GM18519 (cell line): ENCODE data around the gene NUCB1.
"Not testable (repeated sequence)": the region's sequence is repeated elsewhere in the genome, so short reads cannot be mapped to it uniquely, and the experiment has no call there.

Experiments
- ATAC-seq: cut with Tn5 transposase; IDR thresholded peaks from one replicate; pipeline ENCODE4 v1.9.1; 2021; ENCODE audit warnings: mild to moderate bottlenecking, moderate library complexity; ENCODE audit not compliant: unreplicated experiment, low FRiP score

NUCB1 gene

DNA sequence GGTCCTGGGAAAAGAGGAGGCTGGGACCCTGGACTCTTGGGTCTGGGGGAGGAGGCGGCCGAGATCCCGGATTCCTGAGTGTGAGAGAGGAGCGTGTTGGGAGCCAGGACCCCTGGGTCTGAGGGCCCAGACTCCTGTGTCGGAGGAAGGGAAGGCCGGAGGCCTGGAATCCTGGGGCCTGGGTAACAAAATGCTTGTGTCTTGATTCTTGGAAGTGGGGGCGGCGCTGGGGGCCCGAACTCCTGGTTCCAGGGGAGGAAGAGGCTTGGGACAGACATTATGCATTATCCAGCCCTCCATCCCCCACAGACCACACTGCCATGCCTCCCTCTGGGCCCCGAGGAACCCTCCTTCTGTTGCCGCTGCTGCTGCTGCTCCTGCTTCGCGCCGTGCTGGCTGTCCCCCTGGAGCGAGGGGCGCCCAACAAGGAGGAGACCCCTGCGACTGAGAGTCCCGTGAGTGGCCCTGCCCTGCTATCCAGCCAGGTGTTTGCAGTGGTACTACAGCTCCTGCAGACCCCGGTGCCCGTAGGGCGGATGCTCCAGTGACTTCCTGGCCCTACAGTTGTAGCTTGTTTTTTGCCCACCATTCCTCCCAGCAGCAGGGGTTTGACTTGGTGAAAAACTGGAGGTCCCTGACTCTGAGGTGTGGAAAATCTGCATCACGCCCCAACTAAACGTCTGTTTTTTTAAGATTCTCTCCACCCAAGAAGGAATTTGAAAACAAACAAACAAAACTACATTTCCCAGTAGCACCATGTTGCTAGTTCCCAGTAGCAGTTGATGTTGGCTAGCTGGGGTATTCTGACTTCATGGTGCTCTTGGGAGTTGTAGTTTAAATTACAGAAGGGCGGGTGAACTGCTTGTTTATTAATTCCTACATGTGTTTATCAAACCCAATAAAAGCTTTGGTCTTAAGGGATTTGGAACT lies 630 bp downstream of the NUCB1 start:
- ATAC-seq = no peak

- not testable (repeated sequence) for ATAC-seq
Measured at GRCh38 chr19:48902291-48902690, 2.2 kb downstream of the NUCB1 start.

DNA sequence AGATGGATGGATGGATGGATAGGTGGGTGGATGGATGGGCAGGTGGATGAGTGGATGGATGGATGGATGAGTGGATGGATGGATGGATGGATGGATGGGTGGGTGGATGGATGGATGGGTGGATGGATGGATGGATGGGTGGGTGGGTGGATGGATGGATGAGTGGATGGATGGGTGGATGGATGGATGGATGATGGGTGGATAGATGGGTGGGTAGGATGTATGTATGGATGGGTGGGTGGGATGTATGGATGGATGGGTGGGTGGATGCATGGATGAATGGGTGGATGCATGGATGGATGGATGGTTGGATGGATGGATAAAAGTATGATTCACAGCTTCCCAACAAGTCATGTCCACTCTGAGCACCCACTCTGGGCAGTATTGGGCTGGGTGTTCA lies 3.7 kb downstream of the NUCB1 start:
- not testable (repeated sequence) for ATAC-seq

DNA sequence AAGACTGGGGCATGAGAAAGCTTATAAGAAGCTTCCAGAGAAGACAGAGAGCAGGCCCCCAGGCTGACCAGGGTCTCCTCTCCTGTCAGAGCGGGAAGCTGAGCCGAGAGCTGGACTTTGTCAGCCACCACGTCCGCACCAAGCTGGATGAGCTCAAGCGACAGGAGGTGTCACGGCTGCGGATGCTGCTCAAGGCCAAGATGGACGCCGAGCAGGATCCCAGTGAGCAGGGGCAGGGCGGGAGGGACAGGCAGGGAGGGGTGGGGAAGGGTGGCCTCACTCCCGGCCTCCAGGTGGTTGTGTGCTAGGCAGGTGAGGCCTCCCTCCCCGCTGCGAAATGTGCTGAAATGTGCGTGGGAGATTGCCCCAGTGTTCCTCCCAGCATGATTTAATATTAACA lies 5.6 kb downstream of the NUCB1 start:
- ATAC-seq = no peak

DNA sequence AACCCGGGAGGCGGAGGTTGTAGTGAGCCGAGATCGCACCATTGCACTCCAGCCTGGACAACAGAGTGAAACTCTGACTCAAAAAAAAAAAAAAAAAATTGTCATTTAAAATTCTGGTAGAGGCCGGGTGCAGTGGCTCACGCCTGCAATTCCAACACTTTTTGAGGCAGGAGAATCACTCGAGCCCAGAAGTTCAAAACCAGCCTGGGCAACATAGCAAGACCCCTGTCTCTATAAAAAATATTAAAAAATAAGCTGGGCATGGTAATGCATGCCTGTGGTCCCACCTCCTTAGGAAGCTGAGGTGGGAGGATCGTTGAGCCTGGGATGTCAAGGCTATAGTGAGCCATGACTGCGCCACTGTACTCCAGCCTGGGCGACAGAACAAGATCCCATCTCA lies 6.2 kb downstream of the NUCB1 start:
- ATAC-seq = no peak

GRCh38 chr19:48907671-48908070 lies 7.6 kb downstream of the NUCB1 start:
- ATAC-seq = no peak

DNA sequence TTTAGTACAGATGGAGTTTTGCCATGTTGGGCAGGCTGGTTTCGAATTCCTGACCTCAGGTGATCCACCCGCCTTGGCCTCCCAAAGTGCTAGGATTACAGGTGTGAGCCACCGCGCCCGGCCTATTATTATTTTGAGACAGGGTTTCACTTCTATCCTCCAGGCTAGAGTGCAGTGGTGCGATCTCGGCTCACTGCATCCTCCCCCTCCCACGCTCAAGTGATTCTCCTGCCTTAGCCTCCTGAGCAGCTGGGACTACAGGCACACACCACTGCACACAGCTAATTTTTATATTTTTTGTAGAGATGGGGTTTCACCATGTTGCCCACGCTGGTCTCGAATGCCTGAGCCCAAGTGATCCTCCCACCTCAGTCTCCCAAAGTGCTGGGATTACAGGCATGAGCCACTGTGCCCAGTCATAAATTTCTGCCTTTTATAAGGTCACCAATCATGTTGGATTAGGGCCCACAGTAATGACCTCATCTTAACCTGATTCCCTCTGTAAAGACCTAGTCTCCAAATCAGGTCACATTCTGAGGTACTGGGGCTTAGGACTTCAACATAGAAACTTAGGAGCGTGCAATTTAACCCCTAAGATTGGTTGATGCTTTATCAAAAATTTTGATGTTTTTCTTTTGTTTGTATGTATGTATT lies 9.4 kb downstream of the NUCB1 start:
- ATAC-seq = not testable (repeated sequence)

DNA sequence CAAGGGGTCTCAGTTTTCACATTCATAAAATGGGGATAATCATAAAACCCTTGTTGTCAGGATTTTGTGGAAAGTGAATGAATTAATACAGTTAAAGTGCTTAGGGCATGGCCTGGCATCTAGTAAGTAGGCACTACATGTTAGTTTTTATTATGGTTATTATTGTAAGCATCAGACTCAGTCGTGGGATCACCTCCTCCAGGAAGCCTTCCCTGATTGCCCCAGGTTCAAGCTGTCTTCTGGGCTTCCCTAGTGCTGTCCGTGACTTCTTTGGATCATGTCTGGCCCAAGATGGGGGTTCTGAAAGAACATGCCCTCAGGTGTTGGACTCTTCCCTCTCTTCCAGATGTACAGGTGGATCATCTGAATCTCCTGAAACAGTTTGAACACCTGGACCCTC lies 10.7 kb downstream of the NUCB1 start:
- no peak for ATAC-seq

DNA sequence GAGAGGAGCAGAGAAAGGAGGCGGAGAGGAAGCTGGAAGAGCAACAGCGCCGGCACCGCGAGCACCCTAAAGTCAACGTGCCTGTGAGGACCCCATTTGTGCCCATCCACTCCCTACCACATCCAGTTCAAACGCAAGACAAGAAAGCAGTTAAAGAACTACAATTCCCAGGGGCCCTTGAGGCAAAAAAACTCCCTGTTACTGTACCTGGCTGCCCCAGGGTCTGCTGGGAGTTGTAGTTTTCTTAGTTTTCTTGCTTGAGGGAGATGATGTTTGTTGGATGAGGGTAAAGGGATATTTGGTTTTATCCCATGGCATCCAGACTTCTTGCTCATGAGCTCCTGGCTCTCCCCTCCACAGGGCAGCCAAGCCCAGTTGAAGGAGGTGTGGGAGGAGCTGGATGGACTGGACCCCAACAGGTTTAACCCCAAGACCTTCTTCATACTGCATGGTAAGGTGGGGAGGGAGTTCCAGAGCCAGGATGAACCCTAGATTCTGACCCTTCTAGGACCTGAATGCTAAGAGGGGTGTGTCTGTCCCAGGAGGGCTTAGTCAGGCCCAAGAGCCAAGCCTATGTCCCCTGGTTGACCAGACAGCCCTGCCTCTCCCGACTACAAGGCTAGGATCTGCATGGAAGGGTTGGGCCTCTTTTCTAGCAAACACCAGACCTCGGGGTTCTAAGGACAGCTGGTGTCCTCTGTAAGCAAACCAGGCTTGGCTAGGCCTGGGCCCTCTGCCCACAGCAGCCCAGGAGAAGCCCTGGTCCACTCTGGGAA lies 13.2 kb downstream of the NUCB1 start:
- ATAC-seq = no peak

GRCh38 chr19:48914181-48914580 lies 14.1 kb downstream of the NUCB1 start:
- ATAC-seq = no peak

- ATAC-seq = no peak
Measured at GRCh38 chr19:48915757-48916156, 15.6 kb downstream of the NUCB1 start.

GRCh38 chr19:48918071-48918470 lies 18.0 kb downstream of the NUCB1 start:
- no peak for ATAC-seq

DNA sequence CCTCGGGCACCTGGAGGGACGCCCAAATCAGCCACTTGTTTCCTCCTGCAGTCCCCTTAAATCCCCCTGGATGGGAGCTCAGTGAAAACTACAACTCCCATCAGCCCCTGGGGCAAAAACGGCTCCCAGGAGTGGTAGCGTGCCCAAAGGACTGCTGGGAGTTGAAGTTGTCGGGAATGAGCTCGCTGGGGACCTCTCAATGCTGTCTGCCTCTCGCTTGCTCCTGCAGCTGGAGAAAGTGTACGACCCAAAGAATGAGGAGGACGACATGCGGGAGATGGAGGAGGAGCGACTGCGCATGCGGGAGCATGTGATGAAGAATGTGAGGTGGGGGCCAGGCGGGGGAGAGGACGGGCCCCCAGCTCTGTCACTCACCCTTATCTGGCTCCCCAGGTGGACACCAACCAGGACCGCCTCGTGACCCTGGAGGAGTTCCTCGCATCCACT lies 18.7 kb downstream of the NUCB1 start:
- no peak for ATAC-seq

GRCh38 chr19:48919271-48919670 lies 19.2 kb downstream of the NUCB1 start:
- not testable (repeated sequence) for ATAC-seq

- no peak for ATAC-seq
Measured at GRCh38 chr19:48920949-48921348, 20.8 kb downstream of the NUCB1 start.

- no peak for ATAC-seq
Measured at GRCh38 chr19:48921721-48922500, 21.8 kb downstream of the NUCB1 start.

DNA sequence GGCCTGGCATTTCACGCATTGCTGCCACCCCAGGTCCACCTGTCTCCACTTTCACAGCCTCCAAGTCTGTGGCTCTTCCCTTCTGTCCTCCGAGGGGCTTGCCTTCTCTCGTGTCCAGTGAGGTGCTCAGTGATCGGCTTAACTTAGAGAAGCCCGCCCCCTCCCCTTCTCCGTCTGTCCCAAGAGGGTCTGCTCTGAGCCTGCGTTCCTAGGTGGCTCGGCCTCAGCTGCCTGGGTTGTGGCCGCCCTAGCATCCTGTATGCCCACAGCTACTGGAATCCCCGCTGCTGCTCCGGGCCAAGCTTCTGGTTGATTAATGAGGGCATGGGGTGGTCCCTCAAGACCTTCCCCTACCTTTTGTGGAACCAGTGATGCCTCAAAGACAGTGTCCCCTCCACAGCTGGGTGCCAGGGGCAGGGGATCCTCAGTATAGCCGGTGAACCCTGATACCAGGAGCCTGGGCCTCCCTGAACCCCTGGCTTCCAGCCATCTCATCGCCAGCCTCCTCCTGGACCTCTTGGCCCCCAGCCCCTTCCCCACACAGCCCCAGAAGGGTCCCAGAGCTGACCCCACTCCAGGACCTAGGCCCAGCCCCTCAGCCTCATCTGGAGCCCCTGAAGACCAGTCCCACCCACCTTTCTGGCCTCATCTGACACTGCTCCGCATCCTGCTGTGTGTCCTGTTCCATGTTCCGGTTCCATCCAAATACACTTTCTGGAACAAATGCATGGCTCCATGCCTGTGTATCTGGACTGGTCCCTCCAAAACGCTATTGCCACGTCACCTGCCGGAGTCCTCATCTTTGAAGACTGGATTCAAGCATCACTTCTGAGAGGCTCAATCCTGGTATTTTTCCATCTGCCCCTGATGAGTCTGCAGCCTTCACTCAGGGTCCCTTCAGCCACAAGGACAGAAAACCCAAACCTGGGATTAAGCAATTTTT lies 22.7 kb downstream of the NUCB1 start:
- no peak for ATAC-seq

DNA sequence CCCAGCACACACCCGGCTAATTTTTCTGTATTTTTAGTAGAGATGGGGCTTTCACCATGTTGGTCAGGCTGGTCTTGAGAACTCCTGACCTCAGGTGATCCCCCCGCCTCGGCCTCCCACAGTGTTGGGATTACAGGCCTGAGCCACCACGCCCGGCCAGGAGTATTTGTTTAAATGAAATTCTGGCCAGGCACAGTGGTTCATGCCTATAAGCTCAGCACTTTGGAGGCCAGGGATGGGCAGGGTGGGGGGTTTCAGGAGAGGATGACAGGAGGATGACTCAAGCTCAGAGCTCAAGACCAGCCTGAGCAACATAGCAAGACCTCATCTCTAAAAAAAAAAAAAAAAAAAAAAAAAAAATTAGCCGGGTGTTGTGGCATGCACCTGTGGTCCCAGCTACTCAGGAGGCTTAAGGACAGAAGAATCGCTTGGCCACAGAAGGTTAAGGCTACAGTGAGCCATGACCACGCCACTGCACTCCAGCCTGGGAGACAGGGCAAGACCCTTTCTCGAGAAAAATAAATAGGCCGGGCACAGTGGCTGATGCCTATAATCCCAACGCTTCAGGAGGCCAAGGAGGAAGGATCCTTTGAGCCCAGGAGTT lies 25.2 kb downstream of the NUCB1 start:
- ATAC-seq = no peak

DNA sequence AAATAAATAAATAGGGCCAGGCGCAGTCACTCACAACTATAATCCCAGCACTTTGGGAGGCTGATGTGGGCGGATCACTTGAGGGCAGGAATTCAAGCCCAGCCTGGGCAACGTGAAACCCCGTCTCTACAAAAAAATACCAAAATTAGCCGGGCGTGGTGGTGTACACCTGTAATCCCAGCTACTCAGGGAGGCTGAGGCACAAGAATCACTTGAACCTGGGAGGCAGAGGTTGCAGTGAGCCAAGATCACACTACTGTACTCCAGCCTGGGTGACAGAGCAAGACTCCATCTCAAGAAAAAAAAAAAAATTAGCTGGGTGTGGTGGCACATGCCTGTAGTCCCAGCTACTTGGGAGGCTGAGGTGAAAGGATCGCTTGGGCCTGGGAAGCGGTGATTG lies 25.8 kb downstream of the NUCB1 start:
- not testable (repeated sequence) for ATAC-seq
